GM10266 (cell line): ENCODE results near the gene NUPR1.

ENCODE experiments used
- DNase-seq: peaks from one replicate; pipeline ENCODE4 v3.0.0; 2012; ENCODE audit errors: extremely low spot score
- CTCF ChIP-seq: IDR thresholded peaks from 2 replicates; pipeline ENCODE4 v1.5.1; 2012; ENCODE audit warnings: mild to moderate bottlenecking, low read depth; ENCODE audit not compliant: control insufficient read depth, insufficient read depth; ENCODE audit errors: missing control alignments

Gene NUPR1

GRCh38 chr16:28538733-28539596, at the start of gene NUPR1:
Gene NUPR1, minus strand, starts transcription at chr16:28538974. Its CDS starts 67 bp downstream, at chr16:28538907.
- DNase-seq = no peak
- no peak for TF ChIP-seq CTCF

GRCh38 chr16:28587386-28587785, 48.6 kb upstream of the NUPR1 start:
- no peak for DNase-seq

GRCh38 chr16:28586466-28586865, 47.7 kb upstream of the NUPR1 start:
- no peak for DNase-seq
- no peak for TF ChIP-seq CTCF

More at GRCh38 chr16:28587386-28587785, 48.6 kb upstream of the NUPR1 start:
- TF ChIP-seq CTCF = no peak

- DNase-seq = no peak
- no peak for TF ChIP-seq CTCF
Observed at GRCh38 chr16:28585674-28586073, 46.9 kb upstream of the NUPR1 start.

- no peak for TF ChIP-seq CTCF
- DNase-seq = no peak
Observed at GRCh38 chr16:28580726-28581315, 42.0 kb upstream of the NUPR1 start.

GRCh38 chr16:28575446-28576109, 36.8 kb upstream of the NUPR1 start:
- no peak for DNase-seq
- no peak for TF ChIP-seq CTCF
